WTC11 (cell line): Measurements from ENCODE around the gene LAMB4.

Experiments
- TF ChIP-seq, protein P1 (sequence below): fragments of 200-600 bp; IDR thresholded peaks from 2 replicates; pipeline ENCODE4 v1.8.0; 2022; ENCODE audit warnings: antibody characterized with exemption
- TF ChIP-seq, protein P2 (sequence below): sonication (generic); formaldehyde crosslinking; IDR thresholded peaks from 2 replicates; pipeline ENCODE4 v1.8.0; 2023; ENCODE audit warnings: missing genetic modification reagents
- TF ChIP-seq, protein P3 (sequence below): sonication (generic); formaldehyde crosslinking; IDR thresholded peaks from 2 replicates; pipeline ENCODE4 v1.8.0; 2022; ENCODE audit warnings: mild to moderate bottlenecking, missing genetic modification reagents
- TF ChIP-seq, protein P4 (sequence below): sonication (generic); formaldehyde crosslinking; IDR thresholded peaks from 2 replicates; pipeline ENCODE4 v1.8.1; 2022; ENCODE audit warnings: low read depth, missing genetic modification reagents, borderline replicate concordance

DNA sequence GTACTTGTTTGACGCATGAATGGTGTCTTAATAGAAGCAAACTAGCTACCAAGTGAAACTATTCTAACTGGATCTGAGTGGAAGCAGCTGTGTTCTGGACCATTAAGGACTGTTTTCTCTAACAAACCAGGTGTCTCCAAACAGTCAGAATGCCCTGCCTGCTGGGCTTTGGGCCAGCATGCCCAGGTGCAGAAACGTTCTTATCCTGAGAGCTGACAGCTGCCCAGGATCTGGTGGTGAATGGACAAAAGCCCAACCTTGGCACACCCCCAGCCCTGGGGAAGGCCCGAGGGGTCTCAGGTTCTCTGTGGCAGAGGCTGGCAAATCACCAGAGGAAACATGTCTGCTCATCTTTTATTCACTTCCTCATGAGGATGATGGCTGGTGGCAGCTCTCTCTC is 48.2 kb upstream of the LAMB4 start:
- TF ChIP-seq, protein P1, sequence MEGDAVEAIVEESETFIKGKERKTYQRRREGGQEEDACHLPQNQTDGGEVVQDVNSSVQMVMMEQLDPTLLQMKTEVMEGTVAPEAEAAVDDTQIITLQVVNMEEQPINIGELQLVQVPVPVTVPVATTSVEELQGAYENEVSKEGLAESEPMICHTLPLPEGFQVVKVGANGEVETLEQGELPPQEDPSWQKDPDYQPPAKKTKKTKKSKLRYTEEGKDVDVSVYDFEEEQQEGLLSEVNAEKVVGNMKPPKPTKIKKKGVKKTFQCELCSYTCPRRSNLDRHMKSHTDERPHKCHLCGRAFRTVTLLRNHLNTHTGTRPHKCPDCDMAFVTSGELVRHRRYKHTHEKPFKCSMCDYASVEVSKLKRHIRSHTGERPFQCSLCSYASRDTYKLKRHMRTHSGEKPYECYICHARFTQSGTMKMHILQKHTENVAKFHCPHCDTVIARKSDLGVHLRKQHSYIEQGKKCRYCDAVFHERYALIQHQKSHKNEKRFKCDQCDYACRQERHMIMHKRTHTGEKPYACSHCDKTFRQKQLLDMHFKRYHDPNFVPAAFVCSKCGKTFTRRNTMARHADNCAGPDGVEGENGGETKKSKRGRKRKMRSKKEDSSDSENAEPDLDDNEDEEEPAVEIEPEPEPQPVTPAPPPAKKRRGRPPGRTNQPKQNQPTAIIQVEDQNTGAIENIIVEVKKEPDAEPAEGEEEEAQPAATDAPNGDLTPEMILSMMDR: no peak
- TF ChIP-seq, protein P2, sequence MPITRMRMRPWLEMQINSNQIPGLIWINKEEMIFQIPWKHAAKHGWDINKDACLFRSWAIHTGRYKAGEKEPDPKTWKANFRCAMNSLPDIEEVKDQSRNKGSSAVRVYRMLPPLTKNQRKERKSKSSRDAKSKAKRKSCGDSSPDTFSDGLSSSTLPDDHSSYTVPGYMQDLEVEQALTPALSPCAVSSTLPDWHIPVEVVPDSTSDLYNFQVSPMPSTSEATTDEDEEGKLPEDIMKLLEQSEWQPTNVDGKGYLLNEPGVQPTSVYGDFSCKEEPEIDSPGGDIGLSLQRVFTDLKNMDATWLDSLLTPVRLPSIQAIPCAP (CRISPR knock-in tag): no peak
- TF ChIP-seq, protein P3, sequence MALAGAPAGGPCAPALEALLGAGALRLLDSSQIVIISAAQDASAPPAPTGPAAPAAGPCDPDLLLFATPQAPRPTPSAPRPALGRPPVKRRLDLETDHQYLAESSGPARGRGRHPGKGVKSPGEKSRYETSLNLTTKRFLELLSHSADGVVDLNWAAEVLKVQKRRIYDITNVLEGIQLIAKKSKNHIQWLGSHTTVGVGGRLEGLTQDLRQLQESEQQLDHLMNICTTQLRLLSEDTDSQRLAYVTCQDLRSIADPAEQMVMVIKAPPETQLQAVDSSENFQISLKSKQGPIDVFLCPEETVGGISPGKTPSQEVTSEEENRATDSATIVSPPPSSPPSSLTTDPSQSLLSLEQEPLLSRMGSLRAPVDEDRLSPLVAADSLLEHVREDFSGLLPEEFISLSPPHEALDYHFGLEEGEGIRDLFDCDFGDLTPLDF (CRISPR knock-in tag): no peak
- TF ChIP-seq, protein P4, sequence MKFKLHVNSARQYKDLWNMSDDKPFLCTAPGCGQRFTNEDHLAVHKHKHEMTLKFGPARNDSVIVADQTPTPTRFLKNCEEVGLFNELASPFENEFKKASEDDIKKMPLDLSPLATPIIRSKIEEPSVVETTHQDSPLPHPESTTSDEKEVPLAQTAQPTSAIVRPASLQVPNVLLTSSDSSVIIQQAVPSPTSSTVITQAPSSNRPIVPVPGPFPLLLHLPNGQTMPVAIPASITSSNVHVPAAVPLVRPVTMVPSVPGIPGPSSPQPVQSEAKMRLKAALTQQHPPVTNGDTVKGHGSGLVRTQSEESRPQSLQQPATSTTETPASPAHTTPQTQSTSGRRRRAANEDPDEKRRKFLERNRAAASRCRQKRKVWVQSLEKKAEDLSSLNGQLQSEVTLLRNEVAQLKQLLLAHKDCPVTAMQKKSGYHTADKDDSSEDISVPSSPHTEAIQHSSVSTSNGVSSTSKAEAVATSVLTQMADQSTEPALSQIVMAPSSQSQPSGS (CRISPR knock-in tag): no peak
